Uterus (tissue), 2 donors: ENCODE results near the gene LPP.

Source experiments
- POLR2A ChIP-seq, 2 donors: fragments of 450-650 bp; IDR thresholded peaks; one replicate each; pipeline ENCODE4 v1.6.1; 2016; ENCODE audit warnings: antibody characterized with exemption in 2 of 2, mild to moderate bottlenecking in 1 of 2, moderate library complexity in 1 of 2
- TF ChIP-seq, protein P1 (sequence below), 4 experiments: fragments of 200-600 bp in 2 of 4; fragments of 450-650 bp in 2 of 4; sonication (generic) in 2 of 4; IDR thresholded peaks; one replicate each; pipeline ENCODE4 v1.5.1; 2016 to 2019; ENCODE audit warnings: antibody characterized with exemption in 4 of 4, mild to moderate bottlenecking in 2 of 4, moderate library complexity in 1 of 4

DNA sequence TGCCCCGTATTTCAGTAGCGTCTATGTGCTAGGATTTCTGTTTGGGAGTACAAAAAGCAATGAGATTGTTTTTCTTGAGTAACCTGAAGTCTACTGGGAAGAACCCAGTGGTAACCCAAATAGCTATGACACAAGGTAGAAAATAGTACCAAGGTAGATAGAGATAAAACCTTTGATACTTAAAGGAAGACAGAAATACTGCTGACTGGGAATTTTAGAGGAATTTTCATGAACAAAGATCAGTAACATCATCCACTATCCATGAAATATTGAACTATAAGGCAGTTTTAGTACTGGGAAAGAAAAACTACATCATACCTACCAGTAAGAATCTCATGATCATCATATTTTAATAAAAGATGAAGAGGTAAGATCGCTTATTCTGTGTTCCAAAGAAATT is 489.8 kb downstream of the LPP start:
- TF ChIP-seq, protein P1, sequence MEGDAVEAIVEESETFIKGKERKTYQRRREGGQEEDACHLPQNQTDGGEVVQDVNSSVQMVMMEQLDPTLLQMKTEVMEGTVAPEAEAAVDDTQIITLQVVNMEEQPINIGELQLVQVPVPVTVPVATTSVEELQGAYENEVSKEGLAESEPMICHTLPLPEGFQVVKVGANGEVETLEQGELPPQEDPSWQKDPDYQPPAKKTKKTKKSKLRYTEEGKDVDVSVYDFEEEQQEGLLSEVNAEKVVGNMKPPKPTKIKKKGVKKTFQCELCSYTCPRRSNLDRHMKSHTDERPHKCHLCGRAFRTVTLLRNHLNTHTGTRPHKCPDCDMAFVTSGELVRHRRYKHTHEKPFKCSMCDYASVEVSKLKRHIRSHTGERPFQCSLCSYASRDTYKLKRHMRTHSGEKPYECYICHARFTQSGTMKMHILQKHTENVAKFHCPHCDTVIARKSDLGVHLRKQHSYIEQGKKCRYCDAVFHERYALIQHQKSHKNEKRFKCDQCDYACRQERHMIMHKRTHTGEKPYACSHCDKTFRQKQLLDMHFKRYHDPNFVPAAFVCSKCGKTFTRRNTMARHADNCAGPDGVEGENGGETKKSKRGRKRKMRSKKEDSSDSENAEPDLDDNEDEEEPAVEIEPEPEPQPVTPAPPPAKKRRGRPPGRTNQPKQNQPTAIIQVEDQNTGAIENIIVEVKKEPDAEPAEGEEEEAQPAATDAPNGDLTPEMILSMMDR (IDR thresholded peaks at IDR 0.05): no peak
- TF ChIP-seq POLR2A (IDR thresholded peaks at IDR 0.05): no peak
